A673 (cell line): ENCODE data around the gene ZNF546. TPM values are rescaled to one million over a fixed set of nuclear protein-coding genes. Genes with fewer than 3 reads are reported as not detected.
"Not testable (repeated sequence)": the region's sequence is repeated elsewhere in the genome, so short reads cannot be mapped to it uniquely, and the experiment has no call there.

ENCODE experiments used
- BruUV-seq: library from RNA; stranded (reverse); fragments of 400-500 nt; replicated peaks from 2 replicates; lab custom pipeline; 2021; lab: Mats Ljungman, UMichigan
- CTCF ChIA-PET: fragments of 300-600 bp; sonication (Branson Sonifier 250); formaldehyde crosslinking; loops from one replicate; lab custom pipeline; 2022; ENCODE audit warnings: antibody characterized with exemption; lab: Charles Lee
- POLR2A ChIA-PET: fragments of 300-600 bp; sonication (Branson Sonifier 250); formaldehyde crosslinking; loops from one replicate; lab custom pipeline; 2022; ENCODE audit warnings: antibody characterized with exemption; ENCODE audit not compliant: low non-redundant PET; lab: Charles Lee
- DNase-seq: peaks from one replicate; pipeline ENCODE4 v3.0.0-alpha.2; 2015; ENCODE audit warnings: low spot score
- H3K27ac ChIP-seq: fragments of 200-600 bp; sonication (generic); 2 replicates; pipeline ENCODE4 v1.5.1; 2016; ENCODE audit warnings: mixed run types, low read depth, mild to moderate bottlenecking, mixed read lengths, antibody characterized with exemption, low read length; ENCODE audit not compliant: poor library complexity, severe bottlenecking
- H3K27me3 ChIP-seq: fragments of 200-600 bp; sonication (generic); replicated peaks from 2 replicates; pipeline ENCODE4 v1.6.1; 2017; ENCODE audit warnings: mixed run types, low read depth, mild to moderate bottlenecking, mixed read lengths, antibody characterized with exemption, low read length; ENCODE audit not compliant: insufficient read depth, poor library complexity
- H3K36me3 ChIP-seq: fragments of 200-600 bp; sonication (generic); 2 replicates; pipeline ENCODE4 v1.6.1; 2016; ENCODE audit warnings: mixed run types, mild to moderate bottlenecking, mixed read lengths, antibody characterized with exemption, low read length; ENCODE audit not compliant: insufficient read depth, poor library complexity, severe bottlenecking
- H3K4me1 ChIP-seq: fragments of 200-600 bp; sonication (generic); 2 replicates; pipeline ENCODE4 v1.6.1; 2017; ENCODE audit warnings: mixed run types, mild to moderate bottlenecking, mixed read lengths, antibody characterized with exemption, low read length; ENCODE audit not compliant: insufficient read depth, poor library complexity, severe bottlenecking
- H3K4me3 ChIP-seq: fragments of 200-600 bp; sonication (generic); 2 replicates; pipeline ENCODE4 v1.5.1; 2016; ENCODE audit warnings: low read depth, mixed run types, mild to moderate bottlenecking, mixed read lengths, low read length; ENCODE audit not compliant: poor library complexity, severe bottlenecking
- H3K9me3 ChIP-seq: fragments of 200-600 bp; sonication (generic); 2 replicates; pipeline ENCODE4 v1.6.1; 2016; ENCODE audit warnings: mixed run types, low read depth, mild to moderate bottlenecking, mixed read lengths, antibody characterized with exemption, low read length; ENCODE audit not compliant: poor library complexity, severe bottlenecking
- EZH2 ChIP-seq: fragments of 200-600 bp; sonication (generic); IDR thresholded peaks from 2 replicates; pipeline ENCODE4 v1.6.1; 2017; ENCODE audit warnings: borderline replicate concordance, low read depth, mild to moderate bottlenecking, mixed read lengths, antibody characterized with exemption, low read length; ENCODE audit not compliant: poor library complexity, severe bottlenecking
- intact Hi-C: fragments of 100-400 bp; cut with micrococcal nuclease; formaldehyde crosslinking; loops from one replicate; pipeline ENCODE4 v1.10.0; 2022; ENCODE audit not compliant: unreplicated experiment
- total RNA-seq: library from RNA; stranded (reverse); gene quantifications from 2 replicates; pipeline ENCODE4 v1.2.3, GENCODE V29; 2021
- TF ChIP-seq, protein P1 (sequence below): fragments of 300-800, 200-600 bp; sonication (generic); conservative IDR thresholded peaks from 2 replicates; pipeline ENCODE4 v1.5.1; 2017; ENCODE audit warnings: low read depth, mild to moderate bottlenecking, antibody characterized with exemption, low read length, moderate library complexity, mixed read lengths

The ZNF546 gene
- total RNA-seq, 1 experiment from 2014 or later: 5.5 TPM

DNA sequence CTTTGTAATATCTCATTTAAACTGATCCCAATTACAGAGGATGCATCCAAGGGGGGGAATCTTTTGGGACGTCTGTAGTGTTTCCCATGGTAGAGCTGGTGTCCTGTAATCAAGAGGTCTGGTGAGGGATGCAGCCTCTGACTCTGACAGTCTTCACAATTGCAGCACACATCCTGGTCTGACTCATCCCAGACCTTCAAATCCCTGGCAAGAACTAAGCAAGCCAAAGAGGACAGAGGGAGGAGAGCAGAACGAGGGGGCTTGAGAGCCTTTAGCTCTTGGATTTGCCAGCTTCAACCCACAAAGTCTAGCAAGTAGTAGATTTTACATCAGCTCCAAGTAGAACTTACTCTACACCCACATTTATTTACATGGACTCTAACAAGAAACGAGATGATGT lies 45.2 kb upstream of the ZNF546 start:
- no peaks in the 10 kb centered on the region for H3K27me3 ChIP-seq
- H3K27ac ChIP-seq: peak overlapping the region; percentile 92
- H3K36me3 ChIP-seq: peaks cover 13% of the 10 kb centered on the region
- no peak for TF ChIP-seq EZH2
- TF ChIP-seq, protein P1, sequence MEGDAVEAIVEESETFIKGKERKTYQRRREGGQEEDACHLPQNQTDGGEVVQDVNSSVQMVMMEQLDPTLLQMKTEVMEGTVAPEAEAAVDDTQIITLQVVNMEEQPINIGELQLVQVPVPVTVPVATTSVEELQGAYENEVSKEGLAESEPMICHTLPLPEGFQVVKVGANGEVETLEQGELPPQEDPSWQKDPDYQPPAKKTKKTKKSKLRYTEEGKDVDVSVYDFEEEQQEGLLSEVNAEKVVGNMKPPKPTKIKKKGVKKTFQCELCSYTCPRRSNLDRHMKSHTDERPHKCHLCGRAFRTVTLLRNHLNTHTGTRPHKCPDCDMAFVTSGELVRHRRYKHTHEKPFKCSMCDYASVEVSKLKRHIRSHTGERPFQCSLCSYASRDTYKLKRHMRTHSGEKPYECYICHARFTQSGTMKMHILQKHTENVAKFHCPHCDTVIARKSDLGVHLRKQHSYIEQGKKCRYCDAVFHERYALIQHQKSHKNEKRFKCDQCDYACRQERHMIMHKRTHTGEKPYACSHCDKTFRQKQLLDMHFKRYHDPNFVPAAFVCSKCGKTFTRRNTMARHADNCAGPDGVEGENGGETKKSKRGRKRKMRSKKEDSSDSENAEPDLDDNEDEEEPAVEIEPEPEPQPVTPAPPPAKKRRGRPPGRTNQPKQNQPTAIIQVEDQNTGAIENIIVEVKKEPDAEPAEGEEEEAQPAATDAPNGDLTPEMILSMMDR: no peak
- no peak for DNase-seq
- H3K9me3 ChIP-seq: no peaks in the 10 kb centered on the region
- ChIA-PET POLR2A (interaction anchor here (0.5 kb wide), 1 partner anchor 8 kb away, joined by 6 read pairs; no protein-coding TSS in a partner anchor), CTCF (no interaction called here)
- BruUV-seq: no TSS peak
- H3K4me1 ChIP-seq: peaks cover 51% of the 10 kb centered on the region
- H3K4me3 ChIP-seq: peak overlapping the region; percentile 23
- intact Hi-C loops: no loop called here

DNA sequence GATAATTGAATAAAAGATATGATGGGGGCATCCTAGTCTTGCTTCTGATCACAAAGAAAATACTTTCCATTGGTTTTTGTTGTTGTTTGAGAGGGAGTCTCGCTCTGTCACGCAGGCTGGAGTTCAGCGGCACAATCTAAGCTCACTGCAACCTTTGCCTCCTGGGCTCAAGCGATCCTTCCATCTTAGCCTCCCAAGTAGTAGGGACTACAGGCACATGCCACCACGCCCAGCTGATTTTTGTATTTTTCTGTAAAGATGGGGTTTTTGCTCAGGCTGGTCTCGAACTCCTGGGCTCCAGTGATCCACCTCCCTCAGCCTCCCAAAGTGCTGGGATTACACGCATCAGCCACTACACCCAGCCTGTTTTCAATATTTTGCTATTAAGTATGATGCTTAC lies 42.9 kb upstream of the ZNF546 start:
- intact Hi-C loops: no loop called here
- TF ChIP-seq EZH2: no peak
- TF ChIP-seq, protein P1: no peak
- BruUV-seq: no TSS peak
- H3K27me3 ChIP-seq: no peaks in the 10 kb centered on the region
- H3K27ac ChIP-seq: peak overlapping the region; percentile 82
- no peaks in the 10 kb centered on the region for H3K9me3 ChIP-seq
- DNase-seq: no peak
- peaks cover 51% of the 10 kb centered on the region for H3K4me1 ChIP-seq
- ChIA-PET POLR2A (interaction anchor here (0.9 kb wide), 1 partner anchor 16 kb away, joined by 4 read pairs; no protein-coding TSS in a partner anchor), CTCF (interaction anchor here (1.3 kb wide), 1 partner anchor 17 kb away, joined by 3 read pairs; the partner anchor contains the start of gene PSMC4)
- no peak overlapping the region for H3K4me3 ChIP-seq
- peaks cover 10% of the 10 kb centered on the region for H3K36me3 ChIP-seq

DNA sequence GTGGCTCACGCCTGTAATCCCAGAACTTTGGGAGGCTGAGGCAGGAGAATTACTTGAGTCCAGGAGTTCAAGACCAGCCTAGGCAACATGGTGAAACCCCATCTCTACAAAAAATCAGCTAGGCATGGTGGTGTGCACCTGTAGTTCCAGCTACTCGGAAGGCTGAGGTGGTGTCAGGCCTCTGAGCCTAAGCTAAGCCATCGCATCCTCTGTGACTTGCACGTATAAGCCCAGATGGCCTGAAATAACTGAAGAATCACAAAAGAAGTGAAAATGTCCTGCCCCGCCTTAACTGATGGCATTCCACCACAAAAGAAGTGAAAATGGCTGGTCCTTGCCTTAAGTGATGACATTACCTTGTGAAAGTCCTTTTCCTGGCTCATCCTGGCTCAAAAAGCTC lies 39.0 kb upstream of the ZNF546 start:
- H3K9me3 ChIP-seq, H3K36me3 ChIP-seq, BruUV-seq, H3K27ac ChIP-seq, H3K27me3 ChIP-seq, intact Hi-C loops, CTCF ChIA-PET, DNase-seq, POLR2A ChIA-PET, H3K4me3 ChIP-seq: not testable (repeated sequence)
- H3K4me1 ChIP-seq: peaks cover 29% of the 10 kb centered on the region

DNA sequence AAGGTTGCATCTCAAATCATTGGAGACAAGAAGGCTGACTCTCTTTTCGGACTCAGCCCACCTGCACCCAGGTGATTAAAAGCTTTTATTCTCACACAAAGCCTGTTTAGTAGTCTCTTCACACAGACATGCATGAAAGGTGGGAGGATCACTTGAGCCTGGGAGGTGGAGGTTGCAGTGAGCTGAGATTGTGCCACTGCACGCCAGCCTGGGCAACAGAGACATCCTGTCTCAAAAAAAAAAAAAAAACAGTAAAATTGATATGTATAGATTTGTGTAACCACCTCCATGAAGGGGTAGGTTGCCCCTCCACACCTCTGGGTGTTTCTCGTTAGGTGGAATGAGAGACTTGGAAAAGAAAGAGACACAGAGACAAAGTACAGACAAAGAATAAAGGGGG lies 37.9 kb upstream of the ZNF546 start:
- H3K36me3 ChIP-seq, H3K9me3 ChIP-seq, BruUV-seq, DNase-seq, CTCF ChIA-PET, H3K27ac ChIP-seq, intact Hi-C loops, H3K4me3 ChIP-seq, H3K27me3 ChIP-seq, POLR2A ChIA-PET: not testable (repeated sequence)
- peaks cover 21% of the 10 kb centered on the region for H3K4me1 ChIP-seq

DNA sequence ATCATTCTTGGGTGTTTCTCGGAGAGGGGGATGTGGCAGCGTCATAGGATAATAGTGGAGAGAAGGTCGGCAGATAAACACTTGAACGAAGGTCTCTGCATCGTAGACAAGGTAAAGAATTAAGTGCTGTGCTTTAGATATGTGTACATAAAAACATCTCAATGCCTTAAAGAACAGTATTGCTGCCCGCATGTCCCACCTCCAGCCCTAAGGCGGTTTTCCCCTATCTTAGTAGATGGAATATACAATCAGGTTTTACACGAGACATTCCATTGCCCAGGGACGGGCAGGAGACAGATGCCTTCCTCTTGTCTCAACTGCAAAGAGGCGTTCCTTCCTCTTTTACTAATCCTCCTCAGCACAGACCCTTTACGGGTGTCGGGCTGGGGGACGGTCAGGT lies 37.5 kb upstream of the ZNF546 start:
- H3K27me3 ChIP-seq, POLR2A ChIA-PET, H3K36me3 ChIP-seq, intact Hi-C loops, H3K4me3 ChIP-seq, H3K27ac ChIP-seq, H3K9me3 ChIP-seq, DNase-seq, BruUV-seq, CTCF ChIA-PET: not testable (repeated sequence)
- H3K4me1 ChIP-seq: peaks cover 16% of the 10 kb centered on the region
